Transverse colon (tissue), 4 donors: ENCODE data around the gene PTPRQ.

Experiments
- CTCF ChIP-seq, 5 experiments: fragments of 200-600 bp in 3 of 5; fragments of 450-650 bp in 2 of 5; sonication (generic) in 3 of 5; IDR thresholded peaks; 1 replicate in 2 of 5; 2 replicates in 3 of 5; pipeline ENCODE4 v1.5.1; 2016 to 2017; ENCODE audit warnings: antibody characterized with exemption in 5 of 5, inconsistent platforms in 3 of 5, mild to moderate bottlenecking in 2 of 5, moderate library complexity in 1 of 5
- EP300 ChIP-seq: sonication (generic); formaldehyde crosslinking; IDR thresholded peaks from one replicate; pipeline ENCODE4 v1.6.1; 2017; ENCODE audit warnings: antibody characterized with exemption, low read depth
- POLR2A ChIP-seq: fragments of 450-650 bp; IDR thresholded peaks from one replicate; pipeline ENCODE4 v1.6.1; 2016; ENCODE audit warnings: antibody characterized with exemption, mild to moderate bottlenecking, moderate library complexity
- POLR2AphosphoS5 ChIP-seq, 3 donors: sonication (generic); formaldehyde crosslinking; IDR thresholded peaks; one replicate each; pipeline ENCODE4 v1.6.1; 2016; ENCODE audit warnings: antibody characterized with exemption in 3 of 3

GRCh38 chr12:80713419-80713818 lies 269.4 kb downstream of the PTPRQ start:
- TF ChIP-seq POLR2AphosphoS5 (IDR thresholded peaks at IDR 0.05) (no peak), CTCF (IDR thresholded peaks at IDR 0.05) (no peak), POLR2A (no peak), EP300 (no peak)
